Spleen (tissue), 11 donors: Measurements from ENCODE around the gene TMEM204. TPM values are rescaled to one million over a fixed set of nuclear protein-coding genes. Genes with fewer than 3 reads are reported as not detected.

Experiments
- DNase-seq: peaks from one replicate; pipeline ENCODE4 v3.0.0-alpha.2; 2020
- H3K27ac ChIP-seq, 8 donors: fragments of 200-600 bp; sonication (generic) in 7 of 8; 1 replicate in 4 of 8; 2 replicates in 4 of 8; pipeline versions ENCODE4 v1.5.0 to v1.8.0; 2016 to 2021; ENCODE audit warnings: inconsistent platforms in 4 of 8, mild to moderate bottlenecking in 4 of 8, moderate library complexity in 1 of 8
- H3K27me3 ChIP-seq, 7 donors: fragments of 200-600 bp; sonication (generic) in 6 of 7; replicated peaks in 1 of 7; 1 replicate in 4 of 7; 2 replicates in 3 of 7; pipeline versions ENCODE4 v1.5.0 to v1.8.0; 2016 to 2021; ENCODE audit warnings: inconsistent platforms in 3 of 7, mild to moderate bottlenecking in 1 of 7
- H3K36me3 ChIP-seq, 6 donors: fragments of 200-600 bp; sonication (generic) in 5 of 6; 1 replicate in 4 of 6; 2 replicates in 2 of 6; pipeline versions ENCODE4 v1.5.0 to v1.8.0; 2016 to 2021; ENCODE audit warnings: inconsistent platforms in 2 of 6
- H3K4me1 ChIP-seq, 6 donors: fragments of 200-600 bp; sonication (generic) in 5 of 6; 1 replicate in 3 of 6; 2 replicates in 3 of 6; pipeline versions ENCODE4 v1.5.0 to v1.8.0; 2016 to 2021; ENCODE audit warnings: inconsistent platforms in 3 of 6
- H3K4me3 ChIP-seq, 8 donors: fragments of 200-600 bp; sonication (generic) in 7 of 8; 1 replicate in 4 of 8; 2 replicates in 4 of 8; pipeline versions ENCODE4 v1.5.0 to v1.8.0; 2016 to 2021; ENCODE audit warnings: inconsistent platforms in 4 of 8, mild to moderate bottlenecking in 4 of 8, moderate library complexity in 2 of 8
- H3K9me3 ChIP-seq, 8 donors: fragments of 200-600 bp; sonication (generic) in 7 of 8; 1 replicate in 4 of 8; 2 replicates in 4 of 8; pipeline versions ENCODE4 v1.5.0 to v1.8.0; 2016 to 2021; ENCODE audit warnings: inconsistent platforms in 4 of 8
- CTCF ChIP-seq, 11 experiments: fragments of 200-600 bp in 7 of 11; fragments of 450-650 bp in 4 of 11; sonication (generic) in 4 of 11; IDR thresholded peaks in 8 of 11; conservative IDR thresholded peaks in 3 of 11; 1 replicate in 7 of 11; 2 replicates in 4 of 11; pipeline versions ENCODE4 v1.4.0 to v1.8.0; 2016 to 2021; ENCODE audit warnings: antibody characterized with exemption in 11 of 11, inconsistent platforms in 4 of 11, mild to moderate bottlenecking in 1 of 11
- POLR2A ChIP-seq, 3 donors: fragments of 450-650 bp; IDR thresholded peaks; one replicate each; pipeline ENCODE4 v1.5.1; 2017; ENCODE audit warnings: antibody characterized with exemption in 3 of 3, mild to moderate bottlenecking in 1 of 3
- POLR2AphosphoS5 ChIP-seq, 3 donors: sonication (generic); formaldehyde crosslinking; IDR thresholded peaks; one replicate each; pipeline ENCODE4 v1.5.1; 2017; ENCODE audit warnings: antibody characterized with exemption in 3 of 3
- WGBS, 5 donors: extraction: QIAGEN DNeasy Blood & Tissue Kit in 3 of 5; methylation state at CpG; one replicate each; pipeline versions ENCODE4 v1.1.5 to v1.1.7; 2013 to 2018; 5-methylcytosine and 5-hydroxymethylcytosine counted together
- intact Hi-C: fragments of 100-400 bp; cut with DNase I; formaldehyde crosslinking; loops from one replicate; pipeline ENCODE4 v1.15.0; 2023; ENCODE audit warnings: low total_unique reads
- polyA plus RNA-seq, 3 donors: library from polyadenylated mRNA; stranded (reverse); fragments of 200-250 nt; gene quantifications; one replicate each; pipeline ENCODE4 v1.2.1, GENCODE V29; 2013
- total RNA-seq, 7 donors: library from RNA; depleted of rRNA in 3 of 7; stranded (reverse); fragments of >200 nt in 3 of 7; fragmentation: NEBNext Ultra II Directional in 4 of 7; extraction: Animal tissue kit (Norgen Biotek cat#: 25700) in 4 of 7; gene quantifications; one replicate each; pipeline versions ENCODE4 v1.1.0 to v1.2.1, GENCODE V29; 2016 to 2021
- donor health status: healthy with polysubstance abuse.
- donor health status: DM: no; HTN: no; CAD: no; lungs with moderate emphysema.
- donor health status: DM: no; HTN: no; CAD: no.
- donor health status: Bipolar disorder and iron deficiency.
- donor health status: healthy.
- donor health status: DM: no; HTN: no; CAD: no.
- donor health status: DM: yes; HTN: yes; CAD: no.

Gene TMEM204
- total and polyA plus RNA-seq, 10 donors: 10.1 to 47.1 (median 23.1) TPM

GRCh38 chr16:1494711-1495110 is 38.8 kb upstream of the TMEM204 start:
- intact Hi-C loops: no loop called here
- H3K27ac ChIP-seq: no peak overlapping the region
- H3K4me1 ChIP-seq: peaks cover 15 to 42% (median 29%) of the 10 kb centered on the region in 6 donors
- no peaks in the 10 kb centered on the region for H3K9me3 ChIP-seq
- whole genome bisulfite sequencing, 5 donors: 81 to 94% (median 91%) methylated on average over 12 to 13 of the region's 13 CpGs
- H3K4me3 ChIP-seq: peak overlapping the region in 2 of 8 donors; percentile 58 to 93
- DNase-seq: peak; percentile 76
- H3K36me3 ChIP-seq: peaks cover 0 to 55% (median 49%) of the 10 kb centered on the region in 6 donors
- TF ChIP-seq POLR2AphosphoS5 (IDR thresholded peaks at IDR 0.05) (no peak), POLR2A (IDR thresholded peaks at IDR 0.05) (no peak), CTCF (IDR thresholded peaks at IDR 0.05 in 8 of 11, conservative IDR thresholded peaks at IDR 0.05 in 3 of 11) (no peak)
- no peaks in the 10 kb centered on the region for H3K27me3 ChIP-seq

DNA sequence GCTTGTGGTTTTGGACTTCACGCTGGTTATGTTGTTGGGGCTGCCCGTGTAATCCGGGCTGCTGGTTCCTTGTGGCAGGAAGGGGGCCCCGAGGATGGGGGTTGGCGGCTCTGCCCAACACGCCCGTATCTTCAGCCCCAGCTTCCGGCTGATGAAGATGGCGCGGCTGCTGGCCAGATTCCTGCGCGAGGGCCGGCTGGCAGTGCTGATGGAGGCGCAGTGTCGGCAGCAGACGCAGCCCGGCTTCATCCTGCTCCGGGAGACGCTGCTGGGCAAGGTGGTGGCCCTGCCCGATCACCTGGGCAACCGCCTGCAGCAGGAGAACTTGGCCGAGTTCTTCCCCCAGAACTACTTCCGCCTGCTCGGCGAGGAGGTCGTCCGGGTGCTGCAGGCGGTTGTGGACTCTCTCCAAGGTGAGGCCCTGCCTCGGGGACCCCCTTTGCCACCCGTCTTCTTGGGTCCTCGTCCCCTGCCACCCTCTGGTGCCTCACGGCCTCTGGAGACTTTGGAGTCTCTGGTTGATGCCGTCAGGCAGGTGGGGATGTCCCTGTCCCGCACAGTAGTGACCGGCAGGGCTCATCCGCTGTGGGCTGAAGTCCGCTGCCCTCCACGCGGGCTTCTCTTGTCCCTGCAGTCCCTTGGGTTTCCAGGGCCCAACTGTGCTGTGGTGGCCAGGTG is 38.1 kb upstream of the TMEM204 start:
- Histone ChIP-seq H3K4me3 (peak overlapping the region in 1 of 8 donors; percentile 93), H3K27me3 (no peaks in the 10 kb centered on the region), H3K9me3 (no peaks in the 10 kb centered on the region), H3K4me1 (peaks cover 15 to 42% (median 29%) of the 10 kb centered on the region in 6 donors), H3K36me3 (peaks cover 0 to 61% (median 56%) of the 10 kb centered on the region in 6 donors), H3K27ac (no peak overlapping the region)
- TF ChIP-seq POLR2AphosphoS5 (IDR thresholded peaks at IDR 0.05) (no peak), POLR2A (IDR thresholded peaks at IDR 0.05) (no peak), CTCF (IDR thresholded peaks at IDR 0.05 in 8 of 11, conservative IDR thresholded peaks at IDR 0.05 in 3 of 11) (no peak)
- intact Hi-C loops: no loop called here
- DNase-seq: peak; percentile 75
- WGBS, 5 donors: 85 to 95% (median 90%) methylated on average over 27 to 39 of the region's 39 CpGs

GRCh38 chr16:1495889-1496262 is 37.6 kb upstream of the TMEM204 start:
- H3K4me3 ChIP-seq: no peak overlapping the region
- 91 to 95% (median 95%) methylated on average over 15 to 25 of the region's 25 CpGs for WGBS, 5 donors
- no peak overlapping the region for H3K27ac ChIP-seq
- no peaks in the 10 kb centered on the region for H3K27me3 ChIP-seq
- TF ChIP-seq CTCF (IDR thresholded peaks at IDR 0.05 in 8 of 11, conservative IDR thresholded peaks at IDR 0.05 in 3 of 11) (no peak), POLR2AphosphoS5 (IDR thresholded peaks at IDR 0.05) (no peak), POLR2A (IDR thresholded peaks at IDR 0.05) (no peak)
- H3K36me3 ChIP-seq: peaks cover 4 to 67% (median 61%) of the 10 kb centered on the region in 6 donors
- no peaks in the 10 kb centered on the region for H3K9me3 ChIP-seq
- peaks cover 15 to 42% (median 29%) of the 10 kb centered on the region in 6 donors for H3K4me1 ChIP-seq
- intact Hi-C loops: no loop called here
- no peak for DNase-seq

- Histone ChIP-seq H3K4me3 (no peak overlapping the region), H3K27ac (no peak overlapping the region), H3K9me3 (no peaks in the 10 kb centered on the region), H3K36me3 (peaks cover 4 to 72% (median 67%) of the 10 kb centered on the region in 6 donors), H3K4me1 (peaks cover 15 to 42% (median 29%) of the 10 kb centered on the region in 6 donors), H3K27me3 (no peaks in the 10 kb centered on the region)
- no peak for DNase-seq
- TF ChIP-seq POLR2A (IDR thresholded peaks at IDR 0.05) (no peak), CTCF (IDR thresholded peaks at IDR 0.05 in 8 of 11, conservative IDR thresholded peaks at IDR 0.05 in 3 of 11) (no peak), POLR2AphosphoS5 (IDR thresholded peaks at IDR 0.05) (no peak)
- intact Hi-C loops: no loop called here
- 89 to 97% (median 94%) methylated on average over 20 to 25 of the region's 25 CpGs for WGBS, 5 donors
Observed at GRCh38 chr16:1496464-1496863, 37.0 kb upstream of the TMEM204 start.
